Measurements from ENCODE around the gene TMEM266. TPM values are rescaled to one million over a fixed set of nuclear protein-coding genes. Genes with fewer than 3 reads are reported as not detected.

Gene TMEM266
- total RNA-seq, 1 experiment from 2014 or later, result not detected

- no peak for ATAC-seq
- ChIA-PET CTCF (interaction anchor here (0.8 kb wide), 1 partner anchor 167 kb away, joined by 3 read pairs; no protein-coding TSS in a partner anchor), POLR2A (ENCODE audit: unreplicated experiment) (no interaction called here)
- Histone ChIP-seq H3K79me2 (ENCODE audit: low read length) (no peaks in the 10 kb centered on the region), H3K27ac (ENCODE audit: low read length) (no peak overlapping the region), H3K27me3 (ENCODE audit: low read length) (no peaks in the 10 kb centered on the region), H2AFZ (ENCODE audit: low read length) (no peak overlapping the region), H3K9me2 (replicated peaks; ENCODE audit: low read length) (no peaks in the 10 kb centered on the region), H3F3A (ENCODE audit: low read length, unreplicated experiment) (no peaks in the 10 kb centered on the region), H3K4me2 (ENCODE audit: low read length) (no peak overlapping the region), H3K9me3 (ENCODE audit: low read length) (no peaks in the 10 kb centered on the region), H3K4me3 (ENCODE audit: low read length) (no peak overlapping the region), H3K4me1 (ENCODE audit: insufficient read depth, low read length) (peaks cover 8% of the 10 kb centered on the region; the same call in 1 of the 2 replicates), H3K9ac (ENCODE audit: low read length) (no peak overlapping the region), H3K36me3 (ENCODE audit: low read depth, low read length) (no peaks in the 10 kb centered on the region), H4K20me1 (ENCODE audit: low read length) (no peaks in the 10 kb centered on the region)
- intact Hi-C loops (cut with micrococcal nuclease), result no loop called here
- DNase-seq, result no peak
- BruUV-seq (replicated peaks), result no TSS peak
- TF ChIP-seq CTCF (conservative IDR thresholded peaks at IDR 0.05; ENCODE audit: low read depth, low read length) (no peak), EZH2phosphoT487 (IDR thresholded peaks at IDR 0.05; ENCODE audit: borderline replicate concordance, low read length) (no peak), EZH2 (IDR thresholded peaks at IDR 0.05; ENCODE audit: low read length, unreplicated experiment) (no peak)
Observed at GRCh38 chr15:76181705-76182107, 121.9 kb downstream of the TMEM266 start.

- CTCF ChIA-PET, result no interaction called here
- no peaks in the 10 kb centered on the region for H4K20me1 ChIP-seq (ENCODE audit: low read length)
- no peak overlapping the region for H2AFZ ChIP-seq (ENCODE audit: low read length)
- BruUV-seq (replicated peaks), result no TSS peak
- H3K36me3 ChIP-seq (ENCODE audit: low read depth, low read length), result no peaks in the 10 kb centered on the region
- H3K27me3 ChIP-seq (ENCODE audit: low read length), result no peaks in the 10 kb centered on the region
- no peak overlapping the region for H3K4me3 ChIP-seq (ENCODE audit: low read length)
- POLR2A ChIA-PET (ENCODE audit: unreplicated experiment), result interaction anchor here (0.6 kb wide), 1 partner anchor 279 kb away, joined by 3 read pairs; no protein-coding TSS in a partner anchor
- no peaks in the 10 kb centered on the region for H3K9me3 ChIP-seq (ENCODE audit: low read length)
- H3K4me2 ChIP-seq (ENCODE audit: low read length), result no peak overlapping the region
- H3K27ac ChIP-seq (ENCODE audit: low read length), result no peak overlapping the region
- no peaks in the 10 kb centered on the region for H3K9me2 ChIP-seq (replicated peaks; ENCODE audit: low read length)
- ATAC-seq, result no peak
- TF ChIP-seq EZH2 (IDR thresholded peaks at IDR 0.05; ENCODE audit: low read length, unreplicated experiment) (no peak), CTCF (conservative IDR thresholded peaks at IDR 0.05; ENCODE audit: low read depth, low read length) (no peak), EZH2phosphoT487 (IDR thresholded peaks at IDR 0.05; ENCODE audit: borderline replicate concordance, low read length) (no peak)
- intact Hi-C loops (cut with micrococcal nuclease), result no loop called here
- no peak for DNase-seq
- H3F3A ChIP-seq (ENCODE audit: low read length, unreplicated experiment), result no peaks in the 10 kb centered on the region
- peaks cover 8% of the 10 kb centered on the region; the same call in 1 of the 2 replicates for H3K4me1 ChIP-seq (ENCODE audit: insufficient read depth, low read length)
- H3K9ac ChIP-seq (ENCODE audit: low read length), result no peak overlapping the region
- no peaks in the 10 kb centered on the region for H3K79me2 ChIP-seq (ENCODE audit: low read length)
Observed at GRCh38 chr15:76183930-76184649, 124.3 kb downstream of the TMEM266 start.

- ATAC-seq (no peak), DNase-seq (no peak)
- CTCF ChIA-PET, result no interaction called here
- Histone ChIP-seq H2AFZ (ENCODE audit: low read length) (no peak overlapping the region), H3K79me2 (ENCODE audit: low read length) (no peaks in the 10 kb centered on the region), H3F3A (ENCODE audit: low read length, unreplicated experiment) (no peaks in the 10 kb centered on the region), H3K4me3 (ENCODE audit: low read length) (no peak overlapping the region), H3K27ac (ENCODE audit: low read length) (no peak overlapping the region), H3K9me2 (replicated peaks; ENCODE audit: low read length) (no peaks in the 10 kb centered on the region), H3K36me3 (ENCODE audit: low read depth, low read length) (no peaks in the 10 kb centered on the region), H3K4me1 (ENCODE audit: insufficient read depth, low read length) (peaks cover 8% of the 10 kb centered on the region; the same call in 1 of the 2 replicates), H4K20me1 (ENCODE audit: low read length) (no peaks in the 10 kb centered on the region), H3K27me3 (ENCODE audit: low read length) (no peaks in the 10 kb centered on the region), H3K9me3 (ENCODE audit: low read length) (no peaks in the 10 kb centered on the region), H3K9ac (ENCODE audit: low read length) (no peak overlapping the region), H3K4me2 (ENCODE audit: low read length) (no peak overlapping the region)
- no TSS peak for BruUV-seq (replicated peaks)
- TF ChIP-seq EZH2phosphoT487 (IDR thresholded peaks at IDR 0.05; ENCODE audit: borderline replicate concordance, low read length) (no peak), CTCF (conservative IDR thresholded peaks at IDR 0.05; ENCODE audit: low read depth, low read length) (no peak), EZH2 (IDR thresholded peaks at IDR 0.05; ENCODE audit: low read length, unreplicated experiment) (no peak)
- POLR2A ChIA-PET (ENCODE audit: unreplicated experiment), result no interaction called here
- intact Hi-C loops (cut with micrococcal nuclease), result no loop called here
Observed at GRCh38 chr15:76184650-76185035, 124.9 kb downstream of the TMEM266 start.
